SK-N-SH (cell line): ENCODE data around the gene SLC13A3.

ENCODE experiments used
- EP300 ChIP-seq, 2 experiments: IDR thresholded peaks; 2 replicates each; pipeline versions ENCODE4 v1.4.0 to v1.6.1; 2012; ENCODE audit warnings: borderline replicate concordance in 1 of 2, low read depth in 1 of 2, low read length in 1 of 2
- GABPA ChIP-seq: IDR thresholded peaks from 2 replicates; pipeline ENCODE4 v1.4.0; 2012; ENCODE audit warnings: low read depth, mild to moderate bottlenecking
- SIN3A ChIP-seq: IDR thresholded peaks from 2 replicates; pipeline ENCODE4 v1.6.1; 2012; ENCODE audit warnings: low read depth, mild to moderate bottlenecking, low read length, moderate library complexity, borderline replicate concordance
- TAF1 ChIP-seq: IDR thresholded peaks from 2 replicates; pipeline ENCODE4 v1.6.1; 2012; ENCODE audit warnings: low read depth, mild to moderate bottlenecking, low read length, moderate library complexity, borderline replicate concordance
- TEAD4 ChIP-seq: IDR thresholded peaks from 2 replicates; pipeline ENCODE4 v1.4.0; 2012; ENCODE audit warnings: mild to moderate bottlenecking, borderline replicate concordance; ENCODE audit not compliant: insufficient read depth
- TF ChIP-seq, protein P1 (sequence below): fragments of 200-600 bp; sonication (generic); IDR thresholded peaks from 2 replicates; pipeline ENCODE4 v1.6.1; 2017; ENCODE audit warnings: antibody characterized with exemption, mild to moderate bottlenecking, moderate library complexity
- TF ChIP-seq, protein P2 (sequence below): fragments of 150-350 bp; IDR thresholded peaks from 2 replicates; pipeline ENCODE4 v1.6.1; 2017; ENCODE audit warnings: antibody characterized with exemption, low read length, low read depth, borderline replicate concordance

DNA sequence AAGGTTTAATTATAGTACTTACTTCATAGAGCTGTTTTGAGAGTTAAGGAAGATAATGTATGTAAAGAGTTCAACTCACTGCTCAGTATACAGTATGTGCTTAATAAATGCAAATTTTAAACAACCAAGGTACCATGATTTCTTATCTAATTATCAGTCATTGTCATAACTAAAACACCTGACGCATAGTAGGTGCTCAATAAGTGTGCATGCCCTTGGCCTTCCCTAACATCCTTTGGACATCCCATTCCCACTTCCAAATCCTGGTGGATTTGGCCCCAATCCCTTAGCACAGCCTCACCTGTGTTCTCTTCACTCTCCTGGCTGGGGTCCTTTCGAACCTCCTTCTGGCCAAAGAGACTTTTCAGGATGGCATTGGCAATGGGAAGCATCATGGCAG is 41.1 kb downstream of the SLC13A3 start:
- TF ChIP-seq, protein P1, sequence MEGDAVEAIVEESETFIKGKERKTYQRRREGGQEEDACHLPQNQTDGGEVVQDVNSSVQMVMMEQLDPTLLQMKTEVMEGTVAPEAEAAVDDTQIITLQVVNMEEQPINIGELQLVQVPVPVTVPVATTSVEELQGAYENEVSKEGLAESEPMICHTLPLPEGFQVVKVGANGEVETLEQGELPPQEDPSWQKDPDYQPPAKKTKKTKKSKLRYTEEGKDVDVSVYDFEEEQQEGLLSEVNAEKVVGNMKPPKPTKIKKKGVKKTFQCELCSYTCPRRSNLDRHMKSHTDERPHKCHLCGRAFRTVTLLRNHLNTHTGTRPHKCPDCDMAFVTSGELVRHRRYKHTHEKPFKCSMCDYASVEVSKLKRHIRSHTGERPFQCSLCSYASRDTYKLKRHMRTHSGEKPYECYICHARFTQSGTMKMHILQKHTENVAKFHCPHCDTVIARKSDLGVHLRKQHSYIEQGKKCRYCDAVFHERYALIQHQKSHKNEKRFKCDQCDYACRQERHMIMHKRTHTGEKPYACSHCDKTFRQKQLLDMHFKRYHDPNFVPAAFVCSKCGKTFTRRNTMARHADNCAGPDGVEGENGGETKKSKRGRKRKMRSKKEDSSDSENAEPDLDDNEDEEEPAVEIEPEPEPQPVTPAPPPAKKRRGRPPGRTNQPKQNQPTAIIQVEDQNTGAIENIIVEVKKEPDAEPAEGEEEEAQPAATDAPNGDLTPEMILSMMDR = no peak
- TF ChIP-seq, protein P2, sequence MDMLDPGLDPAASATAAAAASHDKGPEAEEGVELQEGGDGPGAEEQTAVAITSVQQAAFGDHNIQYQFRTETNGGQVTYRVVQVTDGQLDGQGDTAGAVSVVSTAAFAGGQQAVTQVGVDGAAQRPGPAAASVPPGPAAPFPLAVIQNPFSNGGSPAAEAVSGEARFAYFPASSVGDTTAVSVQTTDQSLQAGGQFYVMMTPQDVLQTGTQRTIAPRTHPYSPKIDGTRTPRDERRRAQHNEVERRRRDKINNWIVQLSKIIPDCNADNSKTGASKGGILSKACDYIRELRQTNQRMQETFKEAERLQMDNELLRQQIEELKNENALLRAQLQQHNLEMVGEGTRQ = no peak
- no peak for TF ChIP-seq SIN3A
- no peak for TF ChIP-seq TAF1
- no peak for TF ChIP-seq TEAD4
- TF ChIP-seq GABPA = no peak
- TF ChIP-seq EP300 (IDR thresholded peaks at IDR 0.05; ENCODE audit: borderline replicate concordance in 1 of 2, low read depth in 1 of 2, low read length in 1 of 2) = no peak
